Measurements from ENCODE around the gene KRTAP21-2. TPM values are rescaled to one million over a fixed set of nuclear protein-coding genes. Genes with fewer than 3 reads are reported as not detected.

KRTAP21-2 gene
- total and polyA plus RNA-seq, 2 experiments from 2014 or later = not detected

- Histone ChIP-seq H3K36me3 (ENCODE audit: insufficient read depth) (no peaks in the 10 kb centered on the region), H3K9me2 (ENCODE audit: insufficient read depth) (no peaks in the 10 kb centered on the region), H2AFZ (no peak overlapping the region), H3K4me3 (no peak overlapping the region), H3K4me2 (no peak overlapping the region), H3K27me3 (ENCODE audit: insufficient read depth) (no peaks in the 10 kb centered on the region), H4K20me1 (replicated peaks; ENCODE audit: insufficient read depth) (no peaks in the 10 kb centered on the region), H3K4me1 (ENCODE audit: insufficient read depth) (no peaks in the 10 kb centered on the region), H3K79me2 (replicated peaks; ENCODE audit: insufficient read depth) (no peaks in the 10 kb centered on the region), H3F3A (replicated peaks; ENCODE audit: low read depth) (no peaks in the 10 kb centered on the region), H3K27ac (ENCODE audit: low read depth) (no peak overlapping the region)
- no peak for ATAC-seq
- no peak for DNase-seq (ENCODE audit: low spot score)
- Mint-ChIP-seq H3K36me3 (ENCODE audit: low read depth) (no peaks in the 10 kb centered on the region), H3K27ac (no peak overlapping the region), H3K9me3 (no peaks in the 10 kb centered on the region), H3K4me3 (no peak overlapping the region), H3K4me1 (no peaks in the 10 kb centered on the region), H3K27me3 (ENCODE audit: insufficient read depth, low read depth, poor library complexity) (peaks cover 1% of the 10 kb centered on the region)
- no peak for TF ChIP-seq REST (IDR thresholded peaks at IDR 0.05; ENCODE audit: unreplicated experiment)
- TF ChIP-seq POLR2AphosphoS5 (IDR thresholded peaks at IDR 0.05; ENCODE audit: low read depth) = no peak
- no peak for TF ChIP-seq EZH2 (IDR thresholded peaks at IDR 0.05; ENCODE audit: low read depth, unreplicated experiment)
- no peak for TF ChIP-seq EZH2phosphoT487 (IDR thresholded peaks at IDR 0.05; ENCODE audit: unreplicated experiment)
- no peak for TF ChIP-seq NANOG (IDR thresholded peaks at IDR 0.05; ENCODE audit: borderline replicate concordance)
- no peak for TF ChIP-seq ZNF462 (CRISPR knock-in tag; IDR thresholded peaks at IDR 0.05)
- TF ChIP-seq ETS1 (IDR thresholded peaks at IDR 0.05) = no peak
- TF ChIP-seq CREB1 (CRISPR knock-in tag; IDR thresholded peaks at IDR 0.05; ENCODE audit: low read depth) = no peak
- no peak for TF ChIP-seq ZNF331 (CRISPR knock-in tag; IDR thresholded peaks at IDR 0.05; ENCODE audit: low read depth)
- no peak for TF ChIP-seq JUNB (IDR thresholded peaks at IDR 0.05; ENCODE audit: unreplicated experiment)
- no peak for TF ChIP-seq ZNF114 (CRISPR knock-in tag; IDR thresholded peaks at IDR 0.05)
- TF ChIP-seq CTCF (conservative IDR thresholded peaks at IDR 0.05; ENCODE audit: low read depth in 2 of 2) = no peak
- no peak for TF ChIP-seq STAT1 (IDR thresholded peaks at IDR 0.05; ENCODE audit: unreplicated experiment)
Measured at GRCh38 chr21:30760776-30761175, 13.7 kb upstream of the KRTAP21-2 start.

Measured in GM23338 (cell line).